T-cell (primary cell): Measurements from ENCODE around the gene ACTL8. TPM values are rescaled to one million over a fixed set of nuclear protein-coding genes. Genes with fewer than 3 reads are reported as not detected.

Source experiments
- ATAC-seq, 4 experiments: fragments of 200-7000 bp in 3 of 4; fragments of 150-1000 bp in 1 of 4; cut with Tn5 transposase; replicated peaks in 1 of 4; 1 replicate in 3 of 4; 2 replicates in 1 of 4; pipeline ENCODE4 v1.10.0; 2021; ENCODE audit warnings: moderate library complexity in 3 of 4, mild to moderate bottlenecking in 2 of 4, moderate number of reproducible peaks in 1 of 4
- CTCF ChIA-PET, 2 donors: fragments of 300-600 bp; sonication (Branson Sonifier 250); formaldehyde crosslinking; loops; one replicate each; lab custom pipeline; 2022; ENCODE audit warnings: antibody characterized with exemption in 2 of 2; lab: Charles Lee
- POLR2A ChIA-PET, 2 donors: fragments of 300-600 bp; sonication (Branson Sonifier 250); formaldehyde crosslinking; loops; one replicate each; lab custom pipeline; 2022; ENCODE audit warnings: antibody characterized with exemption in 2 of 2; lab: Charles Lee
- DNase-seq, 35 experiments: peaks; one replicate each; pipeline versions ENCODE4 v3.0.0 to v3.0.0-alpha.2; 2013 to 2023
- H3K27ac ChIP-seq: one replicate; pipeline ENCODE4 v1.5.1; 2013; ENCODE audit warnings: low read length
- H3K27me3 ChIP-seq, 2 experiments: replicated peaks in 1 of 2; 1 replicate in 1 of 2; 2 replicates in 1 of 2; pipeline versions ENCODE4 v1.6.1 to v1.7.0; 2013; ENCODE audit warnings: low read length in 1 of 2, mixed read lengths in 1 of 2; ENCODE audit not compliant: control insufficient read depth in 2 of 2, insufficient read depth in 2 of 2; ENCODE audit errors: extremely low read depth in 1 of 2
- H3K36me3 ChIP-seq, 2 donors: 1 replicate in 1 of 2; 2 replicates in 1 of 2; pipeline versions ENCODE4 v1.6.1 to v1.7.0; 2013; ENCODE audit warnings: low read length in 1 of 2; ENCODE audit not compliant: control insufficient read depth in 2 of 2, insufficient read depth in 1 of 2; ENCODE audit errors: extremely low read depth in 1 of 2
- H3K4me1 ChIP-seq, 2 experiments: 1 replicate in 1 of 2; 2 replicates in 1 of 2; pipeline versions ENCODE4 v1.6.1 to v1.7.0; 2013; ENCODE audit warnings: low read length in 2 of 2, mixed read lengths in 1 of 2; ENCODE audit not compliant: insufficient read depth in 2 of 2, control insufficient read depth in 1 of 2; ENCODE audit errors: extremely low read depth in 1 of 2
- H3K4me3 ChIP-seq, 2 donors: 1 replicate in 1 of 2; 2 replicates in 1 of 2; pipeline versions ENCODE4 v1.5.1 to v1.7.0; 2013; ENCODE audit warnings: mild to moderate bottlenecking in 2 of 2, low read length in 1 of 2, moderate library complexity in 1 of 2; ENCODE audit not compliant: control insufficient read depth in 1 of 2; ENCODE audit errors: extremely low read depth in 1 of 2
- H3K9me3 ChIP-seq: 2 replicates; pipeline ENCODE4 v1.7.0; 2013
- H3K27ac Mint-ChIP-seq, 2 donors: one replicate each; pipeline ENCODE4 v1.8.0; 2020 to 2021; ENCODE audit warnings: mild to moderate bottlenecking in 2 of 2, mixed read lengths in 2 of 2
- H3K27me3 Mint-ChIP-seq, 2 donors: one replicate each; pipeline ENCODE4 v1.8.0; 2021 to 2022; ENCODE audit warnings: mixed read lengths in 2 of 2
- H3K36me3 Mint-ChIP-seq: one replicate; pipeline ENCODE4 v1.8.0; 2021; ENCODE audit warnings: mixed read lengths
- H3K4me1 Mint-ChIP-seq, 3 donors: one replicate each; pipeline ENCODE4 v1.8.0; 2020 to 2022; ENCODE audit warnings: mixed read lengths in 3 of 3, mild to moderate bottlenecking in 1 of 3
- H3K4me3 Mint-ChIP-seq, 3 donors: one replicate each; pipeline ENCODE4 v1.8.0; 2020 to 2022; ENCODE audit warnings: mild to moderate bottlenecking in 3 of 3, mixed read lengths in 3 of 3, moderate library complexity in 3 of 3
- H3K9me3 Mint-ChIP-seq, 3 donors: one replicate each; pipeline ENCODE4 v1.8.0; 2020 to 2022; ENCODE audit warnings: mixed read lengths in 3 of 3
- WGBS: methylation state at CpG from one replicate; pipeline ENCODE4 v1.1.5; 2013; ENCODE audit warnings: missing lambda C conversion rate; ENCODE audit not compliant: insufficient coverage; 5-methylcytosine and 5-hydroxymethylcytosine counted together
- total RNA-seq, 35 experiments: library from RNA in 6 of 35; stranded (reverse) in 6 of 35; fragments of 120-200 nt in 1 of 35; gene quantifications; one replicate each; pipeline versions ENCODE4 v1.2.1 to v1.2.4 and lab custom pipeline; 2013 to 2026

Gene ACTL8, protein sequence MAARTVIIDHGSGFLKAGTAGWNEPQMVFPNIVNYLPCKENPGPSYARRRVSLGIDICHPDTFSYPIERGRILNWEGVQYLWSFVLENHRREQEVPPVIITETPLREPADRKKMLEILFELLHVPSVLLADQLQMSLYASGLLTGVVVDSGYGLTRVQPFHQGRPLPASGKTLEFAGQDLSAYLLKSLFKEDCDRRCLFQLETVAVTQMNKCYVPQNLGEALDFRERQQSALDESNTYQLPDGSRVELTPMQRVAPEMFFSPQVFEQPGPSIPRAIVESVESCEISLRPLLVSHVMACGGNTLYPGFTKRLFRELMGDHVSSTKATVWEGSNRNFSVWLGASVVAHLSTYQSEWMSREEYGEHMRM
- total RNA-seq (not detected), total RNA-seq (lab: John Stamatoyannopoulos, UW) (0 to 0.04 (median 0) reads per million in 29 experiments)
- not detected for total RNA-seq (2013)

DNA sequence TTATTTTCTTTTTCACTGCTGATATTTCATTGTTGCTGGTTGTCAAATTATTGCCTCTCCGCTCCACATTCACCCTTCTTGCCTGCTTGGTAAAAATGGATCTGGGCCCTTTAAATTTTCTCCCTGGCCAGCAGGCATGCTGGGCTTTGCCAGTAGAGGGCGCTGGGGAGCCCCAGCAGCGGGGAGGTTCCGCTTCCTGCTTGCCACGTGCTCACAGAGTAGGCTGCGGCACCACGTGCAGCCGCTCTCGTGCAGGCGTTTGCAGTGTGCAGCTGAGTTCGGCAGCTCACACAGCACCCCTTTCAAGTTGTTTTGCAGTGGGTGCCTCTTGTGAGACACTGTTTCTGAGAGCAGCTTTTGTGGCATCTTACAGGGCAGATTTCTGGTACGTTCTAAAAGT, at the start of gene ACTL8:
Gene ACTL8, plus strand, starts transcription at position 214 of the 400 bp plus-strand sequence. CDS start 67,676 bp downstream, outside the sequence.
- 63% methylated on average over 11 of the region's 12 CpGs for WGBS
- ATAC-seq = no peak
- Mint-ChIP-seq H3K27me3 (peaks cover 0 to 4% of the 10 kb centered on the region in 2 donors), H3K4me1 (no peaks in the 10 kb centered on the region), H3K36me3 (peaks cover 3% of the 10 kb centered on the region), H3K4me3 (no peak within 1 kb of the TSS), H3K9me3 (peaks cover 21 to 50% (median 43%) of the 10 kb centered on the region in 3 donors), H3K27ac (no peak within 1 kb of the TSS)
- no peaks in the 10 kb centered on the region for H3K9me3 ChIP-seq
- no peaks in the 10 kb centered on the region for H3K27me3 ChIP-seq
- no peaks in the 10 kb centered on the region for H3K36me3 ChIP-seq
- no peaks in the 10 kb centered on the region for H3K4me1 ChIP-seq
- H3K27ac ChIP-seq = no peak within 1 kb of the TSS
- DNase-seq = no peak
- peak within 1 kb of the TSS in 1 of 2 donors; percentile 12 for H3K4me3 ChIP-seq
- ChIA-PET POLR2A (no interaction called here), CTCF (no interaction called here)

DNA sequence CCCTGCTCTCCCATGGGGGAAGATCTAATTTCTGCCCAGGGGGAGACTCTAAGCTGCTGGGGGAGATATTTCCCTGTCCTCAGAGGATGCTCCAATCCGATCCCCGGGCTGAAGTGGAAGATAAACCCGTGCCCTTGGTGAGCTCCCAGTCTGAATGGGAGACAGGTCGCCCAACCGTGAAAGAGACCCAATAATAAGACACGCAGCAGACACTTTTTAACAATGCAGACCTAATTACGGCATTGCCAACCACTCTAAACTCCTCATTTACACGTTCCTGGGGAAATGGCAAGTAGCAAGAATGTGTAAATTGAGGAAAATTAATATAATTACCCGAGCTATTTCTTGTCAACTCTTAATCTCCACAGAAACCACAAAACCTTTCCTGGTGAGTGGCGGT, 48.7 kb upstream of the ACTL8 start:
- Mint-ChIP-seq H3K36me3 (no peaks in the 10 kb centered on the region), H3K4me1 (no peaks in the 10 kb centered on the region), H3K27me3 (peaks cover 3 to 5% of the 10 kb centered on the region in 2 donors), H3K27ac (no peak overlapping the region), H3K9me3 (peaks cover 0 to 3% (median 0%) of the 10 kb centered on the region in 3 donors), H3K4me3 (no peak overlapping the region)
- WGBS = no CpG with 5 or more reads among the region's 10 CpGs
- Histone ChIP-seq H3K27me3 (peaks cover 0 to 9% of the 10 kb centered on the region in 2 experiments), H3K36me3 (no peaks in the 10 kb centered on the region), H3K4me3 (no peak overlapping the region), H3K4me1 (no peaks in the 10 kb centered on the region), H3K9me3 (no peaks in the 10 kb centered on the region), H3K27ac (no peak overlapping the region)
- ChIA-PET POLR2A (no interaction called here), CTCF (no interaction called here)
- no peak for ATAC-seq
- DNase-seq = no peak

DNA sequence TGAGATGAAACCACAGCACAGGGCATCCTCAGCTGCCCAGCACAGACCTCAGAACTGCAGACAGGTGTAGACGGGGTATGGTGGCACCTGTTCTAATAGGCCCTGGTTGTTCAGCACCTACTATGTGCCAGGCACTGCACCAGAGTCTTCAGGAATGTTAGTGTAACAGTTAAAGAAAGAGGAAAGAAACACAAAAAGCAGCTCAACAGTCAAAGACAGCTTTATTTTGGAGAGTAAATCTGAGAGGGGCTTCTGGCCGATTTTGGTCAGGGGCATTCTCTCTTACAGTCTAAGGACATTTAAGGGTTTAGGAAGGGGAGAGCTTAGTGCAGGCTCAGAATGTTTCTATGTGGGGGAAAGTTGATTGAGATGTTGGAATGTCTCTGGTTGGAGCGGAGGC, 45.2 kb upstream of the ACTL8 start:
- peaks cover 3 to 5% of the 10 kb centered on the region in 2 donors for H3K27me3 Mint-ChIP-seq
- POLR2A ChIA-PET = no interaction called here
- 63% methylated on average over 3 of the region's 3 CpGs for WGBS

DNA sequence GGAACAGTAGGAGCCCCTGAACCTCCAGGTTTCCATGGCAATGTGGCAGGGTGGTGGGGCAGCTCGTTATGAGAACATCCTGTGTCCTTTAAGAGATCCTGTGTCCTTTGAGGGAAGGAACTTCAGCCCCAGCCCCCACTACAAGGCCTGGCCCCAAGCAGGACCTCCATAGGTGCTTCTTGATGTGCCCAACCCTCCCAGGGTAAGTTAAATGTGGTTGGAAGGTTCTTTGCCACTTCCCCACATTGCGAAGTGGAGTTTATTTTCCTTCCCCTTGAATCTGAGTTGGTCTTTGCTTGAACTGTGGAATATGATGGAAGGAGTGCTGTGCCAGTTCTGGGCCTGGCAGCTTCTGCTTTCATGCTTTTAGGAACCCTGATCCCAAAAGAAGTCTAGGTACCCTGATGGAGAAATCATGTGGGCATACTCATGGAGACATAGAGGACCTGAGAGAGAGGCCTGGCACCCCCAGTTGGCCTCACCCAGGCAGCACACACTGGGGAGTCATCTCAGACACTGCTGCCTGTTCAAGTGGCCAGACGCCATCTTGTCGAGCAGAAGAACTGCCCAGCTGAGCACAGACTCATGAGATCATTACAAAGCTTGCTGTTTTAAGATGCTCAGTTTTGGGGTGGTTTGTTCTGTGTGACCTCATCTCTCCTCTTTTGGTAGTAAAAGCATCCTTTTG, 44.1 kb upstream of the ACTL8 start:
- DNase-seq = no peak
- Mint-ChIP-seq H3K27ac (no peak overlapping the region), H3K27me3 (peaks cover 3 to 8% of the 10 kb centered on the region in 2 donors), H3K4me3 (no peak overlapping the region), H3K9me3 (peaks cover 0 to 4% (median 3%) of the 10 kb centered on the region in 3 donors), H3K4me1 (no peaks in the 10 kb centered on the region), H3K36me3 (no peaks in the 10 kb centered on the region)
- H3K4me3 ChIP-seq = no peak overlapping the region
- peaks cover 0 to 19% of the 10 kb centered on the region in 2 experiments for H3K27me3 ChIP-seq
- POLR2A ChIA-PET = no interaction called here
- no CpG with 5 or more reads among the region's 4 CpGs for WGBS
- H3K27ac ChIP-seq = no peak overlapping the region
- H3K9me3 ChIP-seq = no peaks in the 10 kb centered on the region
- no peak for ATAC-seq
- no peaks in the 10 kb centered on the region for H3K36me3 ChIP-seq
- H3K4me1 ChIP-seq = no peaks in the 10 kb centered on the region
- CTCF ChIA-PET = no interaction called here

More for the DNA sequence above, 45.2 kb upstream of the ACTL8 start:
- no peak for ATAC-seq
- CTCF ChIA-PET = no interaction called here
- H3K4me1 ChIP-seq = no peaks in the 10 kb centered on the region
- peaks cover 0 to 4% (median 3%) of the 10 kb centered on the region in 3 donors for H3K9me3 Mint-ChIP-seq
- no peaks in the 10 kb centered on the region for H3K36me3 ChIP-seq
- DNase-seq = no peak
- H3K9me3 ChIP-seq = no peaks in the 10 kb centered on the region
- peaks cover 0 to 13% of the 10 kb centered on the region in 2 experiments for H3K27me3 ChIP-seq
- H3K4me1 Mint-ChIP-seq = no peaks in the 10 kb centered on the region
- no peak overlapping the region for H3K4me3 ChIP-seq
- H3K27ac Mint-ChIP-seq = no peak overlapping the region
- H3K27ac ChIP-seq = no peak overlapping the region
- H3K36me3 Mint-ChIP-seq = no peaks in the 10 kb centered on the region
- no peak overlapping the region for H3K4me3 Mint-ChIP-seq

DNA sequence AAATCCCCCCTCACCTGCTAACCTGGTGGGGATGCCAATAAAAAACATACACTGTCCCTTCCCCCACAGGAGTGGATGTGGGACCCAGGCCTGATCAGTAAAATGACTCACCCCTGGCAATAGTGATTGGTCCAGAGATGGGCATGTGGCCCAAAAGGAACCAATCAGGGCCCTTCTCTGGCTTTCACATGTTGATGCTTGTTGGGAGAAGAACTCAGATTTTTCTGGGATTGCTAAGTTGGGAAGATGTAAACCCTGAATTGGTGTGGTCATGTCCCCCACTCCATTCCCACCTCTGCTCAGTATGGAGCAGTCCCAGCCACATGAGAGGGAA, 43.6 kb upstream of the ACTL8 start:
- Mint-ChIP-seq H3K4me1 (no peaks in the 10 kb centered on the region), H3K9me3 (peaks cover 0 to 4% (median 3%) of the 10 kb centered on the region in 3 donors), H3K4me3 (no peak overlapping the region), H3K36me3 (no peaks in the 10 kb centered on the region), H3K27me3 (peaks cover 3 to 8% of the 10 kb centered on the region in 2 donors), H3K27ac (no peak overlapping the region)
- peaks cover 0 to 15% of the 10 kb centered on the region in 2 experiments for H3K27me3 ChIP-seq
- H3K9me3 ChIP-seq = no peaks in the 10 kb centered on the region
- H3K27ac ChIP-seq = no peak overlapping the region
- ATAC-seq = no peak
- DNase-seq = no peak
- H3K36me3 ChIP-seq = no peaks in the 10 kb centered on the region
- ChIA-PET POLR2A (no interaction called here), CTCF (no interaction called here)
- H3K4me3 ChIP-seq = no peak overlapping the region
- H3K4me1 ChIP-seq = no peaks in the 10 kb centered on the region

DNA sequence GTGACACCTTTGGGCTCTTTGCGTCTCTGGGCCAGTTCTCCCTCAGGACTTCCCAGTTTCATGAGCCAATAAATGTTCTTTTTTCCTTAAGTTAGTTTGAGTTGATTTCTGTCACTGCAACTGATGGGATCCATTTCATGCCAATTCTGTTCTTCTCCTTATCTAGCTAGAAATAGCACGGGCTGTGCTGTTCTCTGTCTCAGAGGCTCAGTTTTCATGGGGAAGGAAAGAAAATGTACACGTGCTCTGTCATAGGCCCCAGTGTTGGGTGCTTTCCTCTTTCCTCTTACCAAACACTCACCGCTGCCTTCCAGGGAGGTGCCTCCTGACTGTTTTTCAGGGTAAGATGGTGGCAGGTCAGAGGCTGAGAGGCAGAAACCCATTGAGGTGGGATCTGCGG, 43.2 kb upstream of the ACTL8 start:
- WGBS = no CpG with 5 or more reads among the region's 5 CpGs
- Mint-ChIP-seq H3K27ac (no peak overlapping the region), H3K9me3 (peaks cover 0 to 4% (median 3%) of the 10 kb centered on the region in 3 donors), H3K4me1 (no peaks in the 10 kb centered on the region), H3K4me3 (no peak overlapping the region), H3K27me3 (peaks cover 3 to 8% of the 10 kb centered on the region in 2 donors), H3K36me3 (no peaks in the 10 kb centered on the region)
- Histone ChIP-seq H3K36me3 (no peaks in the 10 kb centered on the region), H3K4me3 (no peak overlapping the region), H3K9me3 (no peaks in the 10 kb centered on the region), H3K4me1 (no peaks in the 10 kb centered on the region), H3K27ac (no peak overlapping the region), H3K27me3 (peaks cover 0 to 11% of the 10 kb centered on the region in 2 experiments)
- ChIA-PET POLR2A (no interaction called here), CTCF (no interaction called here)
- DNase-seq (no peak), ATAC-seq (no peak)
